Parathyroid adenoma (tissue), 2 donors: ENCODE results near the gene PON3.

Source experiments
- H2AFZ ChIP-seq: fragments of 300-600 bp; sonication (generic); one replicate; pipeline ENCODE4 v1.7.0; 2017; ENCODE audit warnings: antibody characterized with exemption, mild to moderate bottlenecking
- H3K27ac ChIP-seq: fragments of 300-600 bp; sonication (generic); one replicate; pipeline ENCODE4 v1.7.0; 2017
- H3K27me3 ChIP-seq: fragments of 300-600 bp; sonication (generic); one replicate; pipeline ENCODE4 v1.7.0; 2017; ENCODE audit warnings: low read length; ENCODE audit not compliant: control insufficient read depth, insufficient read depth
- H3K36me3 ChIP-seq: fragments of 300-600 bp; sonication (generic); one replicate; pipeline ENCODE4 v1.7.0; 2017; ENCODE audit warnings: low read length; ENCODE audit not compliant: control insufficient read depth, insufficient read depth
- H3K4me1 ChIP-seq: fragments of 300-600 bp; sonication (generic); one replicate; pipeline ENCODE4 v1.7.0; 2017; ENCODE audit warnings: control low read depth
- H3K4me2 ChIP-seq: fragments of 300-600 bp; sonication (generic); one replicate; pipeline ENCODE4 v1.7.0; 2017; ENCODE audit warnings: low read length
- H3K4me3 ChIP-seq: fragments of 300-600 bp; sonication (generic); one replicate; pipeline ENCODE4 v1.7.0; 2017; ENCODE audit warnings: low read depth, low read length
- H3K79me2 ChIP-seq: fragments of 300-600 bp; sonication (generic); one replicate; pipeline ENCODE4 v1.7.0; 2017; ENCODE audit warnings: control low read depth
- H3K9ac ChIP-seq: fragments of 300-600 bp; sonication (generic); one replicate; pipeline ENCODE4 v1.7.0; 2017; ENCODE audit warnings: mild to moderate bottlenecking
- H3K9me3 ChIP-seq: fragments of 300-600 bp; sonication (generic); one replicate; pipeline ENCODE4 v1.7.0; 2017; ENCODE audit warnings: low read length; ENCODE audit not compliant: control insufficient read depth
- CTCF ChIP-seq: fragments of 300-600 bp; sonication (generic); IDR thresholded peaks from one replicate; pipeline ENCODE4 v1.7.0; 2017; ENCODE audit warnings: antibody characterized with exemption, mild to moderate bottlenecking
- donor health status: primary hyperparathyroidism.

Gene PON3

GRCh38 chr7:95311389-95311788, 84.8 kb downstream of the PON3 start:
- no peaks in the 10 kb centered on the region for H3K9me3 ChIP-seq

GRCh38 chr7:95309951-95310350, 86.2 kb downstream of the PON3 start:
- no peak overlapping the region for H3K4me2 ChIP-seq
- no peak overlapping the region for H3K27ac ChIP-seq
- no peak overlapping the region for H3K9ac ChIP-seq

More at GRCh38 chr7:95311389-95311788, 84.8 kb downstream of the PON3 start:
- Histone ChIP-seq H3K27me3 (no peaks in the 10 kb centered on the region), H3K4me1 (no peaks in the 10 kb centered on the region), H2AFZ (no peak overlapping the region), H3K9ac (no peak overlapping the region), H3K36me3 (no peaks in the 10 kb centered on the region), H3K4me2 (no peak overlapping the region), H3K27ac (no peak overlapping the region), H3K79me2 (no peaks in the 10 kb centered on the region), H3K4me3 (no peak overlapping the region)
- TF ChIP-seq CTCF = no peak

More at GRCh38 chr7:95309951-95310350, 86.2 kb downstream of the PON3 start:
- no peak for TF ChIP-seq CTCF
- H3K4me1 ChIP-seq = no peaks in the 10 kb centered on the region
- no peaks in the 10 kb centered on the region for H3K79me2 ChIP-seq
- H3K9me3 ChIP-seq = no peaks in the 10 kb centered on the region
- H2AFZ ChIP-seq = no peak overlapping the region
- no peaks in the 10 kb centered on the region for H3K36me3 ChIP-seq
- no peak overlapping the region for H3K4me3 ChIP-seq
- no peaks in the 10 kb centered on the region for H3K27me3 ChIP-seq
